ENCODE measurements around the gene KBTBD3.

DNA sequence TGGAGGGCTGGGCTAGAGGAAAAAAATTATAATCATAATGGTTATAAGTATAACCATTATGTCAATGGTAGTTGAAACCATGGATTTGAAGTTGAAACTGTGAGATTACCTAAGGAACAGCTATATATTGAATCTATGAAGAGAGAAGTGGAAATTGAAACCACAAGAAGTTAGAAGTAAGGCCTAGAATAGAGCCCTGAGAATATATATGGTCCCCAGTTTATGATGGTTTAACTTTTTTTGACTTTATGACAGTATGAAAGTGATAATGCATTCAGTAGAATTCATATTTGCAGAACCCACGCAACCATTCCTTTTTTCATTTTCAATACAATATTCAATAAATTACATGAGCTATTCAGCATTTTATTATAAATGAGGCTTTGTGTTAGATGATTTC, 15.3 kb upstream of the KBTBD3 start:
- TF ChIP-seq YY1 (IDR thresholded peaks at IDR 0.05): no peak
- TF ChIP-seq, protein P1, sequence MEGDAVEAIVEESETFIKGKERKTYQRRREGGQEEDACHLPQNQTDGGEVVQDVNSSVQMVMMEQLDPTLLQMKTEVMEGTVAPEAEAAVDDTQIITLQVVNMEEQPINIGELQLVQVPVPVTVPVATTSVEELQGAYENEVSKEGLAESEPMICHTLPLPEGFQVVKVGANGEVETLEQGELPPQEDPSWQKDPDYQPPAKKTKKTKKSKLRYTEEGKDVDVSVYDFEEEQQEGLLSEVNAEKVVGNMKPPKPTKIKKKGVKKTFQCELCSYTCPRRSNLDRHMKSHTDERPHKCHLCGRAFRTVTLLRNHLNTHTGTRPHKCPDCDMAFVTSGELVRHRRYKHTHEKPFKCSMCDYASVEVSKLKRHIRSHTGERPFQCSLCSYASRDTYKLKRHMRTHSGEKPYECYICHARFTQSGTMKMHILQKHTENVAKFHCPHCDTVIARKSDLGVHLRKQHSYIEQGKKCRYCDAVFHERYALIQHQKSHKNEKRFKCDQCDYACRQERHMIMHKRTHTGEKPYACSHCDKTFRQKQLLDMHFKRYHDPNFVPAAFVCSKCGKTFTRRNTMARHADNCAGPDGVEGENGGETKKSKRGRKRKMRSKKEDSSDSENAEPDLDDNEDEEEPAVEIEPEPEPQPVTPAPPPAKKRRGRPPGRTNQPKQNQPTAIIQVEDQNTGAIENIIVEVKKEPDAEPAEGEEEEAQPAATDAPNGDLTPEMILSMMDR (IDR thresholded peaks at IDR 0.05; ENCODE audit: low read depth, low read length, missing input control): no peak
- TF ChIP-seq RXRA (IDR thresholded peaks at IDR 0.05): no peak
- TF ChIP-seq TAF1 (conservative IDR thresholded peaks at IDR 0.05): no peak
- TF ChIP-seq GABPA (IDR thresholded peaks at IDR 0.05 in 1 of 2, conservative IDR thresholded peaks at IDR 0.05 in 1 of 2): no peak

All from liver (tissue), 3 donors.